Thyroid gland (tissue), 4 donors: Measurements from ENCODE around the gene TTC8.

ENCODE experiments used
- POLR2A ChIP-seq, 2 donors: fragments of 450-650 bp; IDR thresholded peaks; one replicate each; pipeline ENCODE4 v1.6.1; 2017; ENCODE audit warnings: antibody characterized with exemption in 2 of 2, mild to moderate bottlenecking in 2 of 2, moderate library complexity in 1 of 2
- TF ChIP-seq, protein P1 (sequence below), 6 experiments: fragments of 200-600 bp in 3 of 6; fragments of 450-650 bp in 3 of 6; sonication (generic) in 3 of 6; IDR thresholded peaks; one replicate each; pipeline ENCODE4 v1.5.1; 2016 to 2019; ENCODE audit warnings: antibody characterized with exemption in 6 of 6, mild to moderate bottlenecking in 2 of 6, inconsistent platforms in 1 of 6, moderate library complexity in 1 of 6

DNA sequence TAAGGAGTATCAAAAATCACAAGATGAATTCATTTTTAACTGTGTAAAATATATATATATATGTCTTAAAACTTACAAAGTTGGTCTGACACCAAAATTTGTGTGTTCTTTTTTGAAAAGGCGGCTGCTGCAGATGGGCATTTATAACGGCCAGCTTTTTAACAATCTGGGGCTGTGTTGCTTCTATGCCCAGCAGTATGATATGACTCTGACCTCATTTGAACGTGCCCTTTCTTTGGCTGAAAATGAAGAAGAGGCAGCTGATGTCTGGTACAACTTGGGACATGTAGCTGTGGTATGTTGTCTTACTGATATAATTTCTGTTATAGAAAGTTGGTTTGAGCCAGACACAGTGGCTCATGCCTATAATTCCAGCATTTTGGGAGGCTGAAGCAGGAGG is 47.0 kb downstream of the TTC8 start:
- TF ChIP-seq, protein P1, sequence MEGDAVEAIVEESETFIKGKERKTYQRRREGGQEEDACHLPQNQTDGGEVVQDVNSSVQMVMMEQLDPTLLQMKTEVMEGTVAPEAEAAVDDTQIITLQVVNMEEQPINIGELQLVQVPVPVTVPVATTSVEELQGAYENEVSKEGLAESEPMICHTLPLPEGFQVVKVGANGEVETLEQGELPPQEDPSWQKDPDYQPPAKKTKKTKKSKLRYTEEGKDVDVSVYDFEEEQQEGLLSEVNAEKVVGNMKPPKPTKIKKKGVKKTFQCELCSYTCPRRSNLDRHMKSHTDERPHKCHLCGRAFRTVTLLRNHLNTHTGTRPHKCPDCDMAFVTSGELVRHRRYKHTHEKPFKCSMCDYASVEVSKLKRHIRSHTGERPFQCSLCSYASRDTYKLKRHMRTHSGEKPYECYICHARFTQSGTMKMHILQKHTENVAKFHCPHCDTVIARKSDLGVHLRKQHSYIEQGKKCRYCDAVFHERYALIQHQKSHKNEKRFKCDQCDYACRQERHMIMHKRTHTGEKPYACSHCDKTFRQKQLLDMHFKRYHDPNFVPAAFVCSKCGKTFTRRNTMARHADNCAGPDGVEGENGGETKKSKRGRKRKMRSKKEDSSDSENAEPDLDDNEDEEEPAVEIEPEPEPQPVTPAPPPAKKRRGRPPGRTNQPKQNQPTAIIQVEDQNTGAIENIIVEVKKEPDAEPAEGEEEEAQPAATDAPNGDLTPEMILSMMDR (IDR thresholded peaks at IDR 0.05): no peak
- no peak for TF ChIP-seq POLR2A (IDR thresholded peaks at IDR 0.05)
